ENCODE data around the gene CFAP92. TPM values are rescaled to one million over a fixed set of nuclear protein-coding genes. Genes with fewer than 3 reads are reported as not detected.

CFAP92 gene
- polyA plus RNA-seq, 1 experiment, result 0.10 TPM

- no peak for DNase-seq (ENCODE audit: low read depth, low spot score)
- Histone ChIP-seq H3K27ac (ENCODE audit: low read depth, low read length) (no peak overlapping the region), H3K4me3 (ENCODE audit: low read depth, low read length) (no peak overlapping the region), H3K9me3 (ENCODE audit: control insufficient read depth, insufficient read depth, low read length) (peaks cover 10% of the 10 kb centered on the region), H3K27me3 (ENCODE audit: control insufficient read depth, insufficient read depth, low read length) (no peaks in the 10 kb centered on the region)
- TF ChIP-seq CTCF (IDR thresholded peaks at IDR 0.05; ENCODE audit: low read depth, low read length), result 0 out of 2 replicates have a peak, but pooled peaks have one; percentile 8
- ChIA-PET POLR2A (interaction anchor here (0.6 kb wide), 1 partner anchor 17 kb away, joined by 3 read pairs; no protein-coding TSS in a partner anchor), CTCF (no interaction called here)
These were observed 76.6 kb downstream of the CFAP92 start for GRCh38 chr3:128917291-128917690.

DNA sequence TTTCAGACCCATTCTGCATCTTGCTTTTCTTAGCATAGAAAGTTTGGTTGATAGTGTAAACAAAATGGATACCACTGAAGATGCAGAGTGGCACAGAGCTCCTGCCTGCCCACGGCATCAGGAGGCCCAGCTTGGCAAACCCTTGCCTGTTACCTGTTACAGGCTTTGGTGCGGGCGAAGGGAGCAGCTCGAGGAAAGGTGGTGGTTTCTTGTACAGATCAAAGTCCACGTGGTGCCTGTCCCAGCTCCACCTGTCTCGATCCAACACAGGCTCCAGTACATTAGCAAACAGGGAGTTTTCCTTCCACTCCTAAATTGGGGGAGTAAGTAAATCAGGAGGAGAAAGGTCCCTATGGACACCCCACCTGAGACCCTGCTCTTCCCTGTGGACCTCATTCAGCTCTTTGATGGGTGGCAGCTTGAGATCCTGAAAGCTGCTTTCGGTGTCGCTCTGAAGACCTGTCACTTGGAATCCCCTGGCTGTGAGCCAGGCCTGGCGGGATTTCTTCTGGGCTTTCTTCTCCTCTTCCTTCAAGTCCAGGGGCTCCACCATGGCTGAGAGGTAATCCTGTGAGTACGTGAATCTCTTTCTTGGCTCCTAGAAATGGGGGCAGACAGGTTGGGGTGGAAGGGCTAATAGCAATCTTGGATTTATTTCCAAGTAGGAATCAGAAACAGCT, 78.8 kb downstream of the CFAP92 start:
- no peaks in the 10 kb centered on the region for H3K27me3 ChIP-seq (ENCODE audit: control insufficient read depth, insufficient read depth, low read length)
- ChIA-PET POLR2A (interaction anchor here (0.6 kb wide), 1 partner anchor 32 kb away, joined by 3 read pairs; no protein-coding TSS in a partner anchor), CTCF (interaction anchor here (1.3 kb wide), 1 partner anchor 298 kb away, joined by 6 read pairs; no protein-coding TSS in a partner anchor)
- no peaks in the 10 kb centered on the region for H3K9me3 ChIP-seq (ENCODE audit: control insufficient read depth, insufficient read depth, low read length)
- H3K4me3 ChIP-seq (ENCODE audit: low read depth, low read length), result no peak overlapping the region
- TF ChIP-seq CTCF (IDR thresholded peaks at IDR 0.05; ENCODE audit: low read depth, low read length), result no peak
- no peak overlapping the region for H3K27ac ChIP-seq (ENCODE audit: low read depth, low read length)
- DNase-seq (ENCODE audit: low read depth, low spot score), result no peak

- no peaks in the 10 kb centered on the region for H3K9me3 ChIP-seq (ENCODE audit: control insufficient read depth, insufficient read depth, low read length)
- POLR2A ChIA-PET, result no interaction called here
These were observed 82.0 kb downstream of the CFAP92 start for GRCh38 chr3:128911911-128912310.

GRCh38 chr3:128910006-128910405, 83.9 kb downstream of the CFAP92 start:
- TF ChIP-seq CTCF (IDR thresholded peaks at IDR 0.05; ENCODE audit: low read depth, low read length), result no peak
- DNase-seq (ENCODE audit: low read depth, low spot score), result no peak
- POLR2A ChIA-PET, result no interaction called here
- CTCF ChIA-PET, result no interaction called here
- Histone ChIP-seq H3K27me3 (ENCODE audit: control insufficient read depth, insufficient read depth, low read length) (no peaks in the 10 kb centered on the region), H3K4me3 (ENCODE audit: low read depth, low read length) (no peak overlapping the region), H3K27ac (ENCODE audit: low read depth, low read length) (no peak overlapping the region), H3K9me3 (ENCODE audit: control insufficient read depth, insufficient read depth, low read length) (no peaks in the 10 kb centered on the region)

More at GRCh38 chr3:128911911-128912310, 82.0 kb downstream of the CFAP92 start:
- Histone ChIP-seq H3K4me3 (ENCODE audit: low read depth, low read length) (no peak overlapping the region), H3K27me3 (ENCODE audit: control insufficient read depth, insufficient read depth, low read length) (no peaks in the 10 kb centered on the region), H3K27ac (ENCODE audit: low read depth, low read length) (no peak overlapping the region)
- CTCF ChIA-PET, result no interaction called here
- no peak for DNase-seq (ENCODE audit: low read depth, low spot score)
- no peak for TF ChIP-seq CTCF (IDR thresholded peaks at IDR 0.05; ENCODE audit: low read depth, low read length)

- POLR2A ChIA-PET, result no interaction called here
- TF ChIP-seq CTCF (IDR thresholded peaks at IDR 0.05; ENCODE audit: low read depth, low read length), result no peak
- DNase-seq (ENCODE audit: low read depth, low spot score), result no peak
- no peaks in the 10 kb centered on the region for H3K9me3 ChIP-seq (ENCODE audit: control insufficient read depth, insufficient read depth, low read length)
- no peaks in the 10 kb centered on the region for H3K27me3 ChIP-seq (ENCODE audit: control insufficient read depth, insufficient read depth, low read length)
- H3K27ac ChIP-seq (ENCODE audit: low read depth, low read length), result no peak overlapping the region
- H3K4me3 ChIP-seq (ENCODE audit: low read depth, low read length), result no peak overlapping the region
- CTCF ChIA-PET, result no interaction called here
These were observed 84.9 kb downstream of the CFAP92 start for GRCh38 chr3:128908951-128909350.

Measured in AG04450 (cell line).